GM18867 (cell line): ENCODE measurements around the gene CENPVL2.
"Not testable (repeated sequence)": the region's sequence is repeated elsewhere in the genome, so short reads cannot be mapped to it uniquely, and the experiment has no call there.

ENCODE experiments used
- ATAC-seq: cut with Tn5 transposase; IDR thresholded peaks from one replicate; pipeline ENCODE4 v1.9.1; 2021; ENCODE audit warnings: mild to moderate bottlenecking, moderate library complexity; ENCODE audit not compliant: unreplicated experiment

CENPVL2 gene

DNA sequence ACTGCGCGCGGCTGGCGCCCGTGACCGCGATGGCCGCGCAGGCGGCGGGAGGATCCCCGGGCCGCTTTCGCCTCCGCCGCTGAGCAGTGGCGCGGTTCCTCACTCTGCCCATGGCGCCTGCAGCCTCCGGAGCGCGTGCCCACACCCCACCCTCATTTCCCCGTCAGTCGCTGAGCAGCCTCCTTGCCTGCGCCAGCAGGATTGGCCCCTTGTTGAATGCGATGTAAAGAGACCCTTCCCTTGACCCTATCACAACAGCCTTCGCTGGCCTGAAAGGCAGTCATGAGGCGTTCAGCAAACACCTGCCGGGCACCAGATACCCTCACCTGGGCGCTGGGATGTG is at the start of gene CENPVL2:
CENPVL2 (minus strand) TSS at position 112 of the 343 bp plus-strand sequence; CDS start at position 112, 0 bp downstream.
- ATAC-seq: not testable (repeated sequence)

DNA sequence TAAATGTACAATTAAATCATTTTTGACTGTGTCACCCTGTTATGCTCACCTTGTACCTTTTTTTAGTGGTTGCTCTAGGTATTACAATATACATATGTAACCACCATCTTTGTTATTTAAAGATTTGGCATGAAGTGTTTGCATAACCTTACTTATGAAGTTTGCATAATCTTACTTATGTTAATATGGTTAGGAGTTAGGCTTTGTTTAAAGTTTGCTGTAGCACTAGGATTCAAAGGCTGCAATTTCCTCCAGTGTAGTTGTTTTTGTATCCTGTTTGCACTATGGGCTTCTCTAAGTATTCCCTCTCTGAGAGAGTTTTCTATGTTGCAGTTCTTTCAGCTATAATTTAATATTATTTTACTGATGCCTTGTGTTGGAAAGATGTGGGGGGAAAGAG is 45.6 kb upstream of the CENPVL2 start:
- no peak for ATAC-seq

DNA sequence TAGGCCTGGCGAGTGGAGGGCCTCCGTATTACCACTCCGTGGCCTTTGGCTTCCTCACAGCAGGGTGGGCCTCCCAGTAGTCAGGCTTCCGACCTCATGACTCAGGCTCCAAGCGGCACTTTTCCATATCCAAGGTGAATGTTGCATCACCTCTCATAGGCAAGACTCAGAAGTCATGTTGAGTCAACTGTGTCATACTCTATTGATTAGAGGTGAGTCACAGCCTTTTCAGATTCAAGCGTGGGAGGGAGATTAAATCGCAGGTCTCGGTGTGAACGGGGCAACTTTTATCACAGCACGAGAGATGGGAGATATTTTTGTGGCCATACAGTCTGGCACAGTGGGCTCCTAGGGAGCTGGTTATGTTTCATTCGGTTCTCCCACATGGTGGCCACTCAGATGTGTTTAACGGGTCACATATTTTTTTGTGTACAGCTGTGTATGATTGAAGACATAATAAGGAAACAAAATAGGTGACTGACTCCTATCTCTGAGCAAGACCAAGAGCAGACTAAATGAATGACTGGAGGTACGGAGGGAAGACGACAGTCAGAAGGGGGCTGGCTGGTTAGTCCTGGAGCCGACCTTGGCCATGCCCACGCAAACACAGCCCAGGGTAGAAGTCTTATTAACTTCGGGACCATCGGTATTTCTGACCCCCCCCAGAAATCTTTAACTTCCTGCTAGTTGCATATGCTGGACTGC is 30.5 kb upstream of the CENPVL2 start:
- not testable (repeated sequence) for ATAC-seq

DNA sequence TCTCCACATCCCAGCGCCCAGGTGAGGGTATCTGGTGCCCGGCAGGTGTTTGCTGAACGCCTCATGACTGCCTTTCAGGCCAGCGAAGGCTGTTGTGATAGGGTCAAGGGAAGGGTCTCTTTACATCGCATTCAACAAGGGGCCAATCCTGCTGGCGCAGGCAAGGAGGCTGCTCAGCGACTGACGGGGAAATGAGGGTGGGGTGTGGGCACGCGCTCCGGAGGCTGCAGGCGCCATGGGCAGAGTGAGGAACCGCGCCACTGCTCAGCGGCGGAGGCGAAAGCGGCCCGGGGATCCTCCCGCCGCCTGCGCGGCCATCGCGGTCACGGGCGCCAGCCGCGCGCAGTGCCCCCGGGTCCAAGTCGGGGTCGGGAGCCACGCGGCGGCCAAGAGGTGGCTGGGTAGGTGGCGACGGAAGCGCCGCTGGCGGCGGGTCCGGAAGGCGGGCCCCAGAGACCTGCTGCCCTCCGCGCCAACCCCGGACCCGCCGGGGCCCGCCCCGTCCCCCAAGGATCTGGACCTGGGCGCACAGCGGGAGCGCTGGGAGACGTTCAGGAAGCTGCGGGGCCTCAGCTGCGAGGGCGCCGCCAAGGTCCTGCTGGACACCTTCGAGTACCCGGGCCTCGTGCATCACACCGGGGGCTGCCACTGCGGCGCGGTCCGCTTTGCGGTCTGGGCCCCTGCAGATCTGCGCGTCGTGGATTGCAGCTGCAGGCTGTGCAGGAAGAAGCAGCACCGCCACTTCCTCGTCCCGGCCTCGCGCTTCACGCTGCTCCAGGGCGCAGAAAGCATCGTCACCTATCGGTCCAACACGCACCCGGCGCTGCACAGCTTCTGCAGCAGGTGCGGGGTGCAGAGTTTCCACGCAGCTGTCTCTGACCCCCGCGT is 27.9 kb upstream of the CENPVL2 start, which contains the start of gene CENPVL1:
CENPVL1 (plus strand) TSS at position 236 of the 888 bp plus-strand sequence; CDS start at position 236, 0 bp downstream.
- not testable (repeated sequence) for ATAC-seq

DNA sequence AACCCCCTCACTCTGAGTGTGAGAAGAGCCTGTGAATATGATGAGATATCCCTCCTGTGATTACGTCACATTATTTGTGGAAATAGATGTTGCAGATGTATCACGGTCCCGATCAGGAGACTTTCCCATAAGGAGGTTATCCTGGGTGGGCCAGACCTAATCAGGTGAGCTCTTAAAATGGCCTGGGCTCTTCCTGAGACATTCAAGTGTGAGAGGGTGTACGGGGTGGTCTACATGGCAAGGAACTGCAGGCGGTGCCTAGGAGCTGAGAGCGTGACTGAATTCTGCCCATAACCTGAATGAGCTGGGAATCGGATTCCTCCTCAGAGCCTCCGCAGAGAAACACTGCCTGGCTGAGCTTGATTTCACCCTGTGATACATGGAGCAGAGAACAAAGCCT is 14.8 kb upstream of the CENPVL2 start:
- ATAC-seq: no peak

DNA sequence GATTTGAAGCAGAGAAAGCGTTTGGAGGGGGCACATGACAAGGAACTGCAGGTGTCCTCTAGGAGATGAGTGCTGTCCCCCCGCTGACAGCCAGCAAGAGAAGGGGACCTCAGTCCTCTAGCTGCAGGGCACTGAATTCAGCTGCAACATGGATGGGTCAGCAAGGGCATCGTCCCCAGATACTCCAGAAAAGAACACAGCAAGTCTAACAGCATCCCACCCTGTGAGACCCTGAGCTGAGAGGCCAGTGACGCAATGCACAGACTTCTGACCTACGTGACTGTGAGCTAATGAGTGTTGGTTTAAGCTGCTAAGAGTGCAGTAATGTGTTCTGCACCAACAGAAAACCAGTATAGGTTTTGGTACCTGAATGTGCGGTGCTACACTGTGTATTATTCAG is 11.6 kb upstream of the CENPVL2 start:
- ATAC-seq: no peak

DNA sequence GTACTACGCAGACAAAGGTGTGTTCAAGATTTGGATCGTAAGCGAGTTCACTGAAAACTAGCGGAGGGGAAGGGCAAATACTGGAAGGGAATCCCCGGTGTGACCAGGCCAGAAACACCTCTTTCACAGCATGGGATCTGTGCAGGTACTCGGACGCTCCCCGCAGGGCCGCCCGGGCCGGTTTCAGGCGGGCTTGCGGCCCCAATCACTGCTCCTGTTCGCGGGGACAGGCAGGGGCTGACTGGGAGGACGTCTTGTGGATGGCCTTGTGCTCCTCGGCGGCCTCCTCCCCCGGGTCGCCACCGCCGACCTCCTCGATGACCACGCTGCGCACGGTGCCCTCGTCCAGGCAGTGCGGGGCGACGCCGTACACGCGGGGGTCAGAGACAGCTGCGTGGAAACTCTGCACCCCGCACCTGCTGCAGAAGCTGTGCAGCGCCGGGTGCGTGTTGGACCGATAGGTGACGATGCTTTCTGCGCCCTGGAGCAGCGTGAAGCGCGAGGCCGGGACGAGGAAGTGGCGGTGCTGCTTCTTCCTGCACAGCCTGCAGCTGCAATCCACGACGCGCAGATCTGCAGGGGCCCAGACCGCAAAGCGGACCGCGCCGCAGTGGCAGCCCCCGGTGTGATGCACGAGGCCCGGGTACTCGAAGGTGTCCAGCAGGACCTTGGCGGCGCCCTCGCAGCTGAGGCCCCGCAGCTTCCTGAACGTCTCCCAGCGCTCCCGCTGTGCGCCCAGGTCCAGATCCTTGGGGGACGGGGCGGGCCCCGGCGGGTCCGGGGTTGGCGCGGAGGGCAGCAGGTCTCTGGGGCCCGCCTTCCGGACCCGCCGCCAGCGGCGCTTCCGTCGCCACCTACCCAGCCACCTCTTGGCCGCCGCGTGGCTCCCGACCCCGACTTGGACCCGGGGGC is 567 bp downstream of the CENPVL2 start:
- not testable (repeated sequence) for ATAC-seq

DNA sequence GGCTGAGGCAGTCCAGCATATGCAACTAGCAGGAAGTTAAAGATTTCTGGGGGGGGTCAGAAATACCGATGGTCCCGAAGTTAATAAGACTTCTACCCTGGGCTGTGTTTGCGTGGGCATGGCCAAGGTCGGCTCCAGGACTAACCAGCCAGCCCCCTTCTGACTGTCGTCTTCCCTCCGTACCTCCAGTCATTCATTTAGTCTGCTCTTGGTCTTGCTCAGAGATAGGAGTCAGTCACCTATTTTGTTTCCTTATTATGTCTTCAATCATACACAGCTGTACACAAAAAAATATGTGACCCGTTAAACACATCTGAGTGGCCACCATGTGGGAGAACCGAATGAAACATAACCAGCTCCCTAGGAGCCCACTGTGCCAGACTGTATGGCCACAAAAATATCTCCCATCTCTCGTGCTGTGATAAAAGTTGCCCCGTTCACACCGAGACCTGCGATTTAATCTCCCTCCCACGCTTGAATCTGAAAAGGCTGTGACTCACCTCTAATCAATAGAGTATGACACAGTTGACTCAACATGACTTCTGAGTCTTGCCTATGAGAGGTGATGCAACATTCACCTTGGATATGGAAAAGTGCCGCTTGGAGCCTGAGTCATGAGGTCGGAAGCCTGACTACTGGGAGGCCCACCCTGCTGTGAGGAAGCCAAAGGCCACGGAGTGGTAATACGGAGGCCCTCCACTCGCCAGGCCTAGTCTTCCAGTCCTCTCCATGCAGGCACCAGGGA is 2.8 kb downstream of the CENPVL2 start:
- ATAC-seq: not testable (repeated sequence)

DNA sequence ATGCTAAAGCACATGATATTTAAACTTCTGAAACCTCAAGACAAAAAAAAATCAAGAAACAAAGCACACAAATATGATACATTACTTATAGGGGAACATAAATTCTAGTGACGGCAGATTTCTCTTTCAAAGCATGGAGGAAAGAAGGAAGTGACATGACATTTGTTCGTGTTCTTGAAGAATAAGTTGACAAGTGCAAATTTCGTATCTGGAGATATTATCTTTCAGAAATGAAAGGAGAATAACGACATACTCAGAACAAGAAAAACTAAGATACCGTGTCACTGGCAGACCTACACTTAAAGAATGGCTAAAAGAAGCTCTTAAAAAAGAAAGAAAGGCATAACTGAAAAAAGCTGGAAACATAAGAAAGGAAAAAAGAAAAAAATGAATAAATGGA is 16.6 kb downstream of the CENPVL2 start:
- no peak for ATAC-seq

DNA sequence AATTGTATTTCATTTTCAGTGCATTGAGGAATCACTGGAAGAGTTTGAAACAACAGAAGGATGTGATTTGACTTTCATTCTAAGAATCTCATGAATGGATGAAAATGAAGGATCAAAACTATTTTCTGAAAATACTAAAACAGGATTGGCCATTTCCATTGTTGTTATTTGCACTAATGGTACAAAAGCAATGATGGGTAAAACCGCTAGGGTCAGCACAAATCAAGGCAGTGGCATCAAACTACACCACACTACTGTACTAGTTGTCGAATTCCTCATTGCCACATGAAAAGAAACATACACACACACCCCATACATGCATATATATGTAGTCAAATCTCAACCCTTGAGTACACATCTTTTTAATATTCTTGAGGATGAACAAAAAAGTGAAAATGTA is 39.3 kb downstream of the CENPVL2 start:
- ATAC-seq: no peak

DNA sequence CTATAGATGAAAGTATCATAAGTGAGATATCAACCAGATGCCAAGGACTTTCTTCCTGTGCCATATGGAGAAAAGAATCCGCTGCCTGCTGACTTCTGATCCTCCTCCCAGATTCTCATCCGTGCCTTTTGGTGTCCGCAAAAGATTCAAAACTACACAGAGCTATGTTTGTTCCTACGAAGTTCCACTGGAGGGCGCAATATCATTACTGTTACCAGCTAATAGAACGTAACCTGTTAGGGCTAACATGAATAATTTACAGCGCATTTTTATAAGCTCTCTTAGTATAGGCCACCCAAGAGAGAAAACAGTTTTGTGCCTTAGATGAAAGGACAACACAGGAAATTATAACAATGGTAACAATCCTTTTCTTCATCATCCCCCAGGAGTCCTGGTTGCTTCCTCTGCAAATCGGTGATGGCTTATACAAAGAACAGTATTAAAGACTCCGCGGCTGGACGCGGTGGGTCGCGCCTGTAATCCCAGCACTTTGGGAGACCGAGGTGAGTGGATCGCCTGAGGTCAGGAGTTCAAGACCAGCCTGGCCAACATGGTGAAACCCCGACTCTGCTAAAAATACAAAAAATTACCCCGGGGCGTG is 41.1 kb downstream of the CENPVL2 start:
- ATAC-seq: no peak

DNA sequence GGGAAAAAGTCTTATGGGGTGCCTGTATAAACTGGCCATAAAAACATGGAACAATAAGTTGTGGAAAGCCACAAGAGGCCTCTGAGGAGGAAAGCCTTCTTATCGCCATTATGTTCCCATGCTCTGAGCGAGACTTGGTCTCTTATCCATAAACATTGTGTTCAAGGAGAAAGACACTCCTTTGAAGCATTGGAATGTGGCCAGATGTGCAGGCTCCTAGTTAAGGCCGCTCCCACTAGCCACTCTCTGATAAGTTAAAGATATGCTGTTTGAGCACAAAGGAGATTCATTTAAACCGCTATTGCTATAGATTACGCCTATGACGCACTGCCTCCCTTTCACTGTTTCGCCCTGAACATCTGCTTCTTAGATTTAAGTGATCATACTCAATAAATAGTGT is 46.1 kb downstream of the CENPVL2 start:
- ATAC-seq: not testable (repeated sequence)
